ENCODE data around the gene LEMD1.
"Not testable (repeated sequence)": the region's sequence is repeated elsewhere in the genome, so short reads cannot be mapped to it uniquely, and the experiment has no call there.

Gene LEMD1

DNA sequence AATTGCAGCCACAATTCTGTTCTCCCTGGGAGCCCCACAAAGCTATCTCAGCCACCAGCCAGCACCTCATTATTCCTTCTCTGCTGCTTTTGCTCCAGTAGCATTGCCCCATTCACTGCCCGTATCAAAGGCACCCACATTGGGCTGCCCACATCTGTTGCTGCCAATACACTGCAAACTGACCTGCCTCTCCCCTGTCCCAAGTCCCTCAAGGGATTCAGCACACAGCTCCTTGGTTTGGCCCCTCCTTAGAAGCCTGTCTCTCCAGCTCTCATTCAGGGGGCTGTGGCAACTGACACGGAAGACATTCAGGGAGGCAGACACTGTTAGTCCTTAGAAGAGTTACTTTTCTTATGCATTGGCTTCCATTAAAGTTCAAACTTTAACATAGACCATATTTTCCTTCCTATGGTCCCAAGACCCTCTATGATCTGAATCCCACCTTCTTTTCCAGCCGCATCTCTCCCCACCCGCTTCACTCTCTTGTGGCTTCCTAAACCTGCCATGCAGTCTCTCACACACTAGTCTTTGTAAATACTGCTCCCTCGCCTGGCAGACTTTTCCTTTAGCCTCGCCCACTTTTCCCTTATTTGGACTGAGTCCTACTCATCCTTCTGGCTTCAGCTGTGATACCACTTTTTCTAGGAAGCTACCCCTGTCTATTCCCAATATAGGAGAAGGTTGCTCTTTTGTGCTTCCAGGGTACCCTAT is 45.9 kb downstream of the LEMD1 start:
- peak; percentile 56 for DNase-seq

DNA sequence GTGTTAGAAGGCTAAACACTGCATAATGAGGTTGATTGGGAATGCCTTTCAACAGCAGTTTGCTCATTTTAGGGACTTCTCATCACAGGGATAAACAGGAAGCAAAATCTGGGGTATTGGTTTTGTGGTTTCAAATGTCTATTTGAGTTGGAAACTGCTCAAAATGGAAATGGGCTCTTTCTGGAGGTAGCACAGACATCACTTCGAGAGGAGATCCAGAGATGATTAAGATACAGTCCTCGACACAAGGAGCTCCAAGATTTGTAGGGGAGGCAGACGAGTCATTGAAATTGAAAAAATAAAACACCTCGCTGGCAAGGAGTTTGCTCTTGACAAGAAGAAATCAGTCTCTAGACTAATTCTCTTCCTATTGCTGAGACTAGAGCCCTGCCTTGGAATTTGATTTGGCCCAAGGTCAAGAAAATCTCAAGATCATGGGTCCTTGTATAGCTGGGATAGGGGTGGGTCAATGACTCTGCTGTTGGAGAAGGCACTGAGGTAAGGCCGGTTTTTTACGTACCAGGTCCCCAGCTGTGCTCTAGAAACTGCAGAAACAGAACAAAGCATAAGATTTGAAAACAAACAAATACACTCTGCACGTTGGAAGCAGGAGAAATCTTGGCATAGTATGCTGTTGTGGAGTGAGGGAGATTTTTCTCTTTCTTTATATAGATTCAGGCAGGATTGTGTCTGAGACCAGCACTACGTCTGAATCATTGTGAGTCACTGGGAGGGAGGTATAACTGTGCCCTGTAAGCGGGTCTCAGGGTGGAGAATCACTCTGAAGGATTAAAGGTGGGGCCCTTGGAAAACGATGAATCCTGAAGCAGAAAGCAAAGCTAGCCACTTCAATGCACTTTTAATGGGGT is 47.4 kb downstream of the LEMD1 start:
- DNase-seq = no peak

DNA sequence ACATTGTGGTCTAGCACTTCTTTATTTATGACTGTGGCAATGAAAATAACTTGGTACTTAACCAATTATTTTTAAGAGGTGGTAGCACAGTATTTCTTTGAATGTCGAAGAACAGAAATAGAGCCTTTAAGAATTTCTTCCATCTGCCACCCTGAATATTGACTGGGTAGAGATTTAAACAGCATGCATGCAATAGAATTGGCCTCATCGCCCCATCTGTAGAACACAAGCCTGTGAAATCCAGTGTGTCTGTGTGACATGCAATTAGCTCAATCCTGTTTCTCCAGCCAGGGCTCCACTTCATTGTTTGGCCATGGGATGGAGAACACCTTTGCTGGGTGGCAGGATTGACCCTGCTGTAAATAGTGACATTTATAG is 48.1 kb downstream of the LEMD1 start:
- DNase-seq = peak; percentile 31

DNA sequence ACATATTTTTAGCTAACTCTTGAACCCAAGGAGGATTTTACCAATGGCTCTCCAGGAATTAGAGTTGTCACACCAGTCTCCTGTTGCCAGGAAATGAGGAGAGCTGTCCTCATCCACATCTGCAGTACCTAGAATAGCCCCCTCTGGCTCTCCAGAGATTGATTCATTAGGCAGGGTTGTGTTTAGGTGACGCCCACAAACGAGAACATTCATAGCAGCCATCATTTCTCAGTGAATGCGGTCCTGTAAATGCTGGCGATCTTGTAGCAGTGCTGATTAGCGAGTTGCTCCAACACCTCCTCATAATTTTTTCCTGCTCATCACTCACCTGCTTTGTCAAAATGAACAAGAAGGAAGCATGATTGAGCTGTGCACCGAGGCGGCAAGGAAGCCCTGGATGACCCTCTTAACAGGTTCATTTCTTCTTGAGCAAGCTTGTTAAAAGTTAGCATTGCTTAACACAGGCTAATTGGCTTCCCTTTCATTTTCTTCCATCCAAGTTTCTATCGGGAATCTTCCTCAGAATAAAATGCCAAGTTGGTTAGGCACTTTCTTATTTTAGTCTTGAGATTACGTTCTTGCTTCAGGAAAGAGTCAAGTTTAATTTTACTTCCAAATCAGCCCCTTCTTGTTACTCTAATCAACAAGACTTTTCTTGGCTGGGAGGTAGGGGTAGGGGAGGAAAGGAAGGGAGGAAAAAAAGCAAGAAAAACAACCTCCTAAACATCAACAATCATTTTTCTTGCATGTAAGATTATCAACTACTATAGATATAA is 48.6 kb downstream of the LEMD1 start:
- no peak for DNase-seq

DNA sequence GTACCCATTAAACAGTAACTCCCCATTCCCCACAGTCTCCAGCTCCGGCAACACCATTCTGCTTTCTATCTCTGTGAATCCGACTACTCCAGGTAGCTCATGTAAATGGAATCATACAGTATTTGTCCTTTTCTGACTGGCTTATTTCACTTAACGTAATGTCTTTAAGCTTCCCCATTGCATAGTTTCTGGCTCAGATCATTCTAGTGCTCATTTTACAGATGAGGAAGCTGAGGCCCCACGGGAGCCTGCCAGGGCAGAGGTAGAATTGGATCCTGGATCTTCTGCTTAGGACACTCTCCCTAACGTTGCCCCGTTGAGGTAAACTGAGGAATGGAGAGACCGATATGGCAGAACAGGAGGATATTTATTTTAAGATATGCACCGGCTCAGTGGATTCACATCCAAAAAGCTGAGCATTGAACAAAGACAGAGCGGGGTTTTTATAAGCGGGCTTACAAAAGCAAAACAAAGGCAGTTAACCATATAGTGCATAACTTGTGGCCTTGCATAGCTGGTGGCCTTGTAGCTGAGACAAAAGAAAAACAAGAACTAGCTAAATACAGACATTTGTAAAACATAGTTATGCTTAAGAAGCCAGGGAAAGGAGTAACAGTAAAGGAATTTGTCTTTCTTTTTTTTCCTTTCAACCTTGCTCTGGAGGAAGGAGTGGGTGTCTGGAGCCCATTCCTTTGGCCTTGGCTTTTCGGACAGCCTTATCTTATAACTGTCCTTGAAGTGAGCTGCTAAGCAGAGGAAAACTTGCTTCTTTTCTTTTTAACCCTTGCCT is 49.8 kb downstream of the LEMD1 start:
- DNase-seq = no peak

DNA sequence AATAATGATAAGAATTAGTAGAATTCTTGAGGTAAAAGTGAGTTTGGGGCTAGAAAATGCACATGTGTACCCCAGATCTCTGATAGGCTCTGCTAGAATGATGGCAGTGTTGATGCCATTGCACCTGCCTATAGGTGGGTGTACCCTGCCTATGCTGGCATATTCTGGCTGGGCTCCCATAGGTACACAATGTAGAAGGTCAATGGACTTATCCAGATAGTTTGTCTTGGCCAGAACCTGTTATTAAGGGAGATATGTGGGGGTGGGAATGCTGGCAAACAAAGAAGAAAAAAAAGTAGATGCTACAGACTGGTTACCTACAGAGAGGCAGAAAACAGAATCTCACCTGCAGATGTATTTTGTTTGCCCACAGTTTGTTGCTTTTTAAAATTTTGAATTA is 51.1 kb downstream of the LEMD1 start:
- DNase-seq = peak; percentile 43

DNA sequence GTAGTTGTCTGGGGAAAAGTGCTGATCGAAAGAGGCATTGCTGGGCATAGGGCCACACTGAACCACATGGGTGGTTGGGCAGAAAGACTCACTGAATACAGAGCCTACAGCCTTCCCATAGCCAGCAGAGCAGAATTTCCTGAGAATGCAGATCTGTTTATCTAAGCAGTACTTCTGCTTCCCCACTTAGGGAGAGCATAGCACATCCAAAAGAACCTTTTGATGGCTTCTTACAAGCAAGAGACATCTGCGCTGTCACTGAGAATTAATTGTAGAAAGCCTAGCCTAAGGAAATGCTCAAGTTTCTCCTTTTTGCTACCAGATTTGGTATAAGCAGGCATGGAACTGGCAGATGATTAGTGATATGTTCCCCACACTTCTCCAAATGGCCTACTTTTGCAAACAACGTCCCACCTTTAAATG is 52.1 kb downstream of the LEMD1 start:
- DNase-seq = no peak

DNA sequence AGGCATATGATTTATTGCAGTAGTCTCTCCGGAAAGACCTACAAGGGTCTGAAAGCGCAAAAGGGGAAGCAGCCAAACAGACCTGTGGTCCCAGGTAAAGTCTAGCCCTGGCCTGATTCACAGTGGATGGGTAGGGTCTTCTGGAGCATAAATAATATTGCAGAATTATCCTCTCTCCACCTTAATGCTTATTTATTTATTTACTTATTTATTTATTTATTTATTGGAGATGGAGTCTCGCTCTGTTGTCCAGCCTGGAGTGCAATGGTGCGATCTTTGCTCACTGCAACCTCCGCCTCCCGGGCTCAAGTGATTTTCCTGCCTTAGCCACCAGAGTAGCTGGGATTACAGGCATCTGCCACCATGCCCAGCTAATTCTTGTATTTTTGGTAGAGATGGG is 53.4 kb downstream of the LEMD1 start:
- no peak for DNase-seq

DNA sequence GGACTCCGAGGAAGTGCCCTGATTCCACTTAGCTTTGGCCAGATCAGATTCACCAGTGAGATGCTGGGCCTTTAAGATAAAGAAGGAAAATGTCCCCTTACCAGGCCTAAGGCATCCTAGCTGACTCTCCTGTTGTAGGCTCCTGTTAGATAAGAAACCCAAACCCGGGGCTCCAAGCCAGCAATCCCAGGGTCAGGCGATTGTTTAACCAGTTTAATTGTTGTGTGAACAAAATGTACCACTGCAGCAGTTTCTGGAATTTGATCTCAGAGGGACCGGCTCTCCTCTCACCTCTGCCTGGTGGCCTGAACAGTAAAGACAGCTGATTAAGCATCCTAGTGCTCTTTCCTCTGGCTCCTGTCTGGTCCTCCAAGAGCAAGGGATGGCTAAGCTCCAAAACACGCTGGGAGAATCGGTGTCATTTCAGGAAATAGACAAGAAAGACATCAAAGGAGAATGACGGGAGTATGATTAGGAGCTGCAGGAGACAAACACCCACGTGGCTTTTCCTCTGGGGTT is 55.9 kb downstream of the LEMD1 start:
- peak; percentile 62 for DNase-seq

DNA sequence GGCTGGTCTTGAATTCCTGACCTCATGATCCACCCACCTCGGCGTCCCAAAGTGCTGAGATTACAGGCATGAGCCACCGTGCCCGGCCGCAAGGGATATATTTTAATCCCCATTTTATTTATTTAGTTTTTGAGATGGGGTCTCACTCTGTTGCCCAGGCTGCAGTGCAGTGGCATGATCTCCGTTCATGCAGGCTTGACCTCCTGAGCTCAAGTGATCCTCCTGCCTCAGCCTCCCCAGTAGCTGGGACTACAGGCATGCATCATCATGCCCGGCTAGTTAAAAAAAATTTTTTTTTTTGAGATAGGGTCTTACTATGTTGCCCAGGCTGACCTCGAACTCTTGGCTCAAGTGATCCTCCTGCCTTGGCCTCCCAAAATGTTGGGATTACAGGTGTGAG is 56.8 kb downstream of the LEMD1 start:
- not testable (repeated sequence) for DNase-seq

DNA sequence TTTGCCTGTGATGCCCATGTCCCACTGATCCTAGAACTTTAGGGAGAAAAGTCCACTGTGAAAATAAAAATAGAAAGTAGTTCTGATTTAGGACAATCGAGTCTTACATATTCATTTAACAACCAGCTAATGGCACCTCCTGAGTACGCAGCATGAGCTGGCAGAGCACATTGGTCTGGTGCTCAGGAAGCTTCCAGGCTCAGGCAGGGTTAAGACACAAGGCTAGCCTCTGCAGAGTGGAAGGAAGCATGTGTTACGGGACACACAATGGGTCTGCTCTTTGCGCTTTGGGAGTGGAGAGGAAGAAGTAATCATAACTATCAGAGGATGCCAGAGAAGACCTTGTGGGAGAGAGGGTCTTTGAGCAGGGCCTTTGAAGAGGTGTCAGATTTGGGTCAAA is 61.0 kb downstream of the LEMD1 start:
- DNase-seq = no peak

DNA sequence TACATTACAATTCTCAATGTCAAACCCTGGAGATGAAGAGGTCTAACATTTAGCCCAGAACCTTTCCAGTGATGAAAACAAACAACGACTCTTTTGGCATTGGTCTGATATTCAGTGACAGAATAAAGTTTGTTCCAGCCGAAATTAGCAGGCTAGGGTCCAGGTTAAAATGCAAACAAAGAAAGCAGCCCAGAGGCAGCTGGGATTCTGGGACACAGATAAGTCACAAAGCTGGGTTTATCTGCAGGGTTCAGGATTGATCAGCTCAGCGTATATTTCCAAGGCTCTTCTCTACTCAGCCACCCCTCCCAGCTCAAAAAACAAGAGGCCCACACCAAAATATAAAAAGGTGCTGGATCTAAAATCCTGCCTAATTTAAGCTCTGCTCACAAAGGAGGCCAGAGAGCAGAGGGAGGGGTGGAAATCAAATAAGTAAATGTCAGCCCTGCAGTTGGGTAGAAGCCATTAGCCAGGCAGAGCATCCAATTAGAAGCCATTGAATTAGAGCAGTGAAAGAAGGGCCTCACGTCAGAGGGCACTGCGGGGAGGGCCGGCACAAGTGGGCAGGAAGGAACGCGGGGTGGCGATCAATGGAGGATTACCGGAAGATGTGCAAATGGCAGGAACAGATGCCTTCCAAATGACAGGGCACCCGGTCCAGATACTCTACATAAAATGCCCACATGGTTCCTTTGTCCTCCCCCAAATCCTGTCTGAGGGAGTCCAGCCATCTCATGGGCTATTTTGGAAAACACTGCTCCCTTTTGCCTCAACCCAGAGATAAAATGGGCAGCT is 61.9 kb downstream of the LEMD1 start:
- DNase-seq = peak; percentile 72

DNA sequence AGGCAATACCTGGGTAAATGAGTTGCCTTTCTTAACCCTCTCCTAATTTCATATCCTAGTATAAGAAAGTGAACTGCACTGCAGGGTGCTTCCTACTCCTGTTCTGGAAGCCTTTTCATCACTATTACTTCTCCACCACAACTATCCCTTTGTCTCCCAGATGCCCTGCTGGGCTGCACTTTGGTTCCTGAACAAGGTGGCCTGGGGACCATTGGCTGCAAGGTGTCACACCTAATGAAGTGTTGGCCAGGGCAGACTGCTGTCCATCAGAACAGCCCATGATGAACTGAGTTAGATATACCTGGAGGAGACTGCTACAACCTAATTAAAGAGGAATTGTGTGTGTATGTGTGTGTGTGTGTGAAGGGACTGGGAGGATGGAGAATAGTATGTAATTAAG is 63.3 kb downstream of the LEMD1 start:
- no peak for DNase-seq

DNA sequence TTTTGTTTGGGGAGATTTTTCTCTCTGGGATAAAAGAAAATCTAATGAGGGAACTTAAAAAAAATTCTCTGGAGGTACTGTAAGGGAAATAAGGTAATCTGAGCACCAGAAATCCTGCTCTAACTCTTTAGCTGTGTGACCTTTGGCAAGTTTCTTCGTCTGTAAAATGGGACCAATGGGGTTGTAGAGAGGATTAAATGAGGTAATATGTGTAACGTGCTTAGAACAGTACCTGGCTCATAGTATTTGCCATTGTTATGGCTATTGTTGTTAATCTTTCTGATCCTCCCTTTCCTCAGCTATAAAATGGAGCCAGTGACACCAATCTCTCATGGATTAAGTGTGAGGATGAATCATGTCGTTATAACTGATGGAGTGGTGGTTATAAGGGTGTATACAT is 64.3 kb downstream of the LEMD1 start:
- DNase-seq = no peak

DNA sequence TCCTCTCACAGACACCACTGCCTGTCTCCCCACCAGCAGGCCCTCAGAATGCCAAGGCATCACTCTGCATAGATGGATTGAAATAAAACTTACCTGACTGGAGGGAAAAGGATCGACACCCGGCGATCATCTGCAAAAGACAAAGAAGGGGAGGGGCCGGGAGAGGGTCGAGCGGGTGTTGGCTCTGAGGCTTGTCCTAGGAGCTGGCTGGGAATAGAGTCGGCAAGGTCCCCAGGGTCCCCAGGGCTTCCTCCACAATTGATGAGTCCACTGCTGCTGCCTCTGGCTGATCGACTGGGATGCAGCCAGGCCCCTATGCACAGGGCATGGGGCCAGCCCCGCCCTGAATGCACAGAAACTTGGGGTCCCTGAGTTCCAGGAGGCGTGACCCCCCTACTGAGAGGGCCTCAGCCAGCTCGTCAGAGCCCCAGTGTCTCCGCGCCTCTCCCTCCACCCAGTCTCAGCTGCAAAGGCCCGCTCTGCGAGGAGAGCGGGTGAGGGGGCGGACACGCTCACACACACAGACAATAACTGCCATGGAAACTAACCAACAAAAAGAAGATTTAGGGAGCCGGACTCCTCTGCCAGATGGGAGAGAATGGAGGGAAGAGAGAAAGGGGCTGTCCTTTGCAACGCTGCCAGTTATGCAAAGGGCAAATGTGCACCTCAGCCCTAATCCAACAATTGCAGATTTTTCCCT is 65.3 kb downstream of the LEMD1 start, which contains the start of gene KLHDC8A:
TSS of gene KLHDC8A (minus strand) at position 483 of the 700 bp plus-strand sequence. CDS start 13,318 bp downstream, outside the sequence.
- peak; percentile 76 for DNase-seq

DNA sequence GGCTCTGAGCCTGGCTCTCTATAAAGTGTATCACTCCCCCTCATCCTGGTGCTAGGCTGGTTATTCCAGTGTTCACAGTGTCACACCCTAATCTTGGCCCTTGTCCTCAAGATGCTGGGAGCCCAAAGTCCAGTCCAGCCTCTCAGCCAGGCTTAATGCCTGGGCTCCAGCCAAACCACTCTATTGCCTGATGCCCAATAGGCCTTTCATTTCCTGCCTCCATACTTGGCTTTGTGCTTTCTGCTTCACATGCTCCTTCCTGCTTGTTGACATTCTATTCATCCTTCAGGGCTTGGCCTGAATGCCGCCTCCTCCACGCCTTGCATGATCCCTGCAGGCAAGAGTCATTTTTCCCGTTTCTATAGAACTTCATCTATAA is 66.8 kb downstream of the LEMD1 start:
- DNase-seq = peak; percentile 25

DNA sequence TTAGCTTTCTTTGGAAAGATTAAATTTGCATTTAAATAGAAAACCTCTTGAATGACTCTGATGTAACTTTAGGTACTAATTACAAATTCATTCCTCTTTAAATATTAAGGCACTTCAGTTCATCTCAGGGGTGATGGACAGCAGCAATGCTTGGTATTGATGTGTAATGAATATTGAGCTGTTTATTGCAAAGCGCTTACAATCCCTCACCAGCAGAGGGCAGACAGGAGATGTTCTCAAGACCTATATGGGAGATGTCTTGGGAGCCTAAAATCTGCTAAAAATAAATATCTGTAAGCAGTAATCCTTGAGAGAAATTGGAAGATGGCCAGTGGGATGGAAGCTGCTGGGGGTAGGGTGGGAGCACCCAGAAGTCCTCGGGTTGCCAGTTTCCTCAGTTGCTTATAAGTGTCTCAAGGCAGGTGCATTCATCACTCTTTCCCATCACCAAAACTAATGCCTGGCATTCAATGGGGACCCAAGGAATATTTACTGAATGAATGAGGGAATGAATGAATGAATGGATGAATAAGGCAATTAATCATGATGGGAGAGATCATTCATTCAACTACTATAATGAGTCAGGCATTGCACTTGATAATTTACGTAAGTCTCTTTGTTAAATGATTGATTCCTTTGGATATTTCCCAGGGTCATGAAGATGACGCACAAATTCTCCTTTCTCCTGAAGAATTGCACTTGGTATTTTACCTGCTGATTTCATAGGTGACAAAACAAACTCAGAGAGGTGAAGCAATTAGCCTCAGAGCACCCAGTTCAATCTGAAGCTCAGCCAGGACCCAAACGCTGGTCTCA is 67.4 kb downstream of the LEMD1 start:
- peak; percentile 67 for DNase-seq

DNA sequence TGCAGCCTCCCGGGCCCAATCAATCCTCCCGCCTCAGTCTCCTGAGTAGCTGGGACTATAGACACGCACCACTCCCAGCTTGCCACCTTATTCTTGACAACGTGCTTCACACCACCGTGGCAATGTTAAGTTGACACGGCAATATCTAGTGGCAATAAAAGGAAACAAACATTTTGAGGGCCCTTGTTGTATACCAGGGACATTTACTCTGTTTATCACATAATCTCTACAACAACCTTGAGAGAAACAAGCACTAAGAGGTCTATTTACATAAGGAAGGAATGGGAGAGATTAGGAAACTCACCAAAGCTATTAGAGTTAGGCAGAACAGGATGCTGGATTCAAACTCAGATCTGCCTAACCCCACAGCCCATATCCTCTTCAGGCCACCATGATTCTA is 68.2 kb downstream of the LEMD1 start:
- no peak for DNase-seq

DNA sequence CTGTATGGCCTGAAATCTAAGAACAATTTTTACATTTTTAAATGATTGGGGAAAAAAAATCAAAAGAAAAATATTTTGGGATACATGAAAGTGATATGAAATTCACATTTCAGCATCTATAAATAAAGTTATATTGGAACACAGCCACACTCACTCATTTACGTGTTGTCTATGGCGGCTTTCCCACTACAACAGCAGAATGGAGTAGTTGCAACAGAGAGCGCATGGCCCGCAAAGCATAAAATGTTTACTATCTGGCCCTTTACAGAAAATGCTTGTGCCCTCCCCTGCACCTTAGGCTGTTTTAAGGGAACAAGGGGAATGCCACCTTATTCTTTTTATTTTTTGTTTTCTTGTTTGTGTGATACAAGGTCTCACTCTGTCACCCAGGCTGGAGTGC is 68.7 kb downstream of the LEMD1 start:
- DNase-seq = no peak
